ENCODE data around the gene KASH5. TPM values are rescaled to one million over a fixed set of nuclear protein-coding genes. Genes with fewer than 3 reads are reported as not detected.

KASH5 gene
- total and polyA plus RNA-seq, 2 experiments from 2014 or later = 0.44 TPM; not detected in 1

DNA sequence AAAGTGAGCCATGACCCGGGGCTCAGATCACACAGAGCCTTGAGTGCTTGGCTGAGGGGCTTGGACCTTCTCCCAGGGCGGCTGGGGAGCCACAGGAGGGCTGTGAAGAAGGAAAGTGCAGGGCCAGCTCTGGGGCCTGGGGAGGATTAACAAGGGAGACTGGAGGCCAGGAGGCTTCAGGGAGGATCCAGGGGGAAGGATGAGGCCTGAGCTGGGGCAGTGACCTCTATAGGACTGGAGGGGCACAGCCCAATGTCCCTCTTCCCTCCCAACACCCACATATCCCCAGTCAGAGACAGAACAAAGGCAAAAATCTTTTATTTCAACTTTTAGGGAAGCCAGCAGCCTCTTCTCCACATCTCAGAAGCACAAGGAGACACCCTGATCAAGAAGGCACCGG lies 57.9 kb downstream of the KASH5 start:
- DNase-seq (ENCODE audit: low spot score) (peak; percentile 31), ATAC-seq (no peak)
- Mint-ChIP-seq H3K9me3 (no peaks in the 10 kb centered on the region), H3K4me1 (peaks cover 35% of the 10 kb centered on the region), H3K27ac (peak overlapping the region; percentile 41; the same call in 1 of the 2 replicates), H3K36me3 (ENCODE audit: low read depth) (peaks cover 49% of the 10 kb centered on the region), H3K27me3 (ENCODE audit: insufficient read depth, low read depth, poor library complexity) (peaks cover 52% of the 10 kb centered on the region), H3K4me3 (no peak overlapping the region)
- Histone ChIP-seq H3K4me1 (ENCODE audit: insufficient read depth) (peaks cover 24% of the 10 kb centered on the region), H3F3A (replicated peaks; ENCODE audit: low read depth) (peaks cover 23% of the 10 kb centered on the region), H4K20me1 (replicated peaks; ENCODE audit: insufficient read depth) (peaks cover 8% of the 10 kb centered on the region; the same call in 1 of the 2 replicates), H3K4me3 (no peak overlapping the region), H3K79me2 (replicated peaks; ENCODE audit: insufficient read depth) (peaks cover 10% of the 10 kb centered on the region), H3K27ac (ENCODE audit: low read depth) (no peak overlapping the region), H3K9me2 (ENCODE audit: insufficient read depth) (no peaks in the 10 kb centered on the region), H3K4me2 (no peak overlapping the region), H3K36me3 (ENCODE audit: insufficient read depth) (peaks cover 4% of the 10 kb centered on the region; the same call in 1 of the 2 replicates), H3K27me3 (ENCODE audit: insufficient read depth) (peaks cover 9% of the 10 kb centered on the region), H2AFZ (no peak overlapping the region)
- TF ChIP-seq, protein P1, sequence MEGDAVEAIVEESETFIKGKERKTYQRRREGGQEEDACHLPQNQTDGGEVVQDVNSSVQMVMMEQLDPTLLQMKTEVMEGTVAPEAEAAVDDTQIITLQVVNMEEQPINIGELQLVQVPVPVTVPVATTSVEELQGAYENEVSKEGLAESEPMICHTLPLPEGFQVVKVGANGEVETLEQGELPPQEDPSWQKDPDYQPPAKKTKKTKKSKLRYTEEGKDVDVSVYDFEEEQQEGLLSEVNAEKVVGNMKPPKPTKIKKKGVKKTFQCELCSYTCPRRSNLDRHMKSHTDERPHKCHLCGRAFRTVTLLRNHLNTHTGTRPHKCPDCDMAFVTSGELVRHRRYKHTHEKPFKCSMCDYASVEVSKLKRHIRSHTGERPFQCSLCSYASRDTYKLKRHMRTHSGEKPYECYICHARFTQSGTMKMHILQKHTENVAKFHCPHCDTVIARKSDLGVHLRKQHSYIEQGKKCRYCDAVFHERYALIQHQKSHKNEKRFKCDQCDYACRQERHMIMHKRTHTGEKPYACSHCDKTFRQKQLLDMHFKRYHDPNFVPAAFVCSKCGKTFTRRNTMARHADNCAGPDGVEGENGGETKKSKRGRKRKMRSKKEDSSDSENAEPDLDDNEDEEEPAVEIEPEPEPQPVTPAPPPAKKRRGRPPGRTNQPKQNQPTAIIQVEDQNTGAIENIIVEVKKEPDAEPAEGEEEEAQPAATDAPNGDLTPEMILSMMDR (conservative IDR thresholded peaks at IDR 0.05; ENCODE audit: low read depth in 2 of 2) = peak in 1 of 2 experiments; percentile 21; a peak in 2 of 4 replicates
- TF ChIP-seq STAT1 (IDR thresholded peaks at IDR 0.05; ENCODE audit: unreplicated experiment) = no peak

DNA sequence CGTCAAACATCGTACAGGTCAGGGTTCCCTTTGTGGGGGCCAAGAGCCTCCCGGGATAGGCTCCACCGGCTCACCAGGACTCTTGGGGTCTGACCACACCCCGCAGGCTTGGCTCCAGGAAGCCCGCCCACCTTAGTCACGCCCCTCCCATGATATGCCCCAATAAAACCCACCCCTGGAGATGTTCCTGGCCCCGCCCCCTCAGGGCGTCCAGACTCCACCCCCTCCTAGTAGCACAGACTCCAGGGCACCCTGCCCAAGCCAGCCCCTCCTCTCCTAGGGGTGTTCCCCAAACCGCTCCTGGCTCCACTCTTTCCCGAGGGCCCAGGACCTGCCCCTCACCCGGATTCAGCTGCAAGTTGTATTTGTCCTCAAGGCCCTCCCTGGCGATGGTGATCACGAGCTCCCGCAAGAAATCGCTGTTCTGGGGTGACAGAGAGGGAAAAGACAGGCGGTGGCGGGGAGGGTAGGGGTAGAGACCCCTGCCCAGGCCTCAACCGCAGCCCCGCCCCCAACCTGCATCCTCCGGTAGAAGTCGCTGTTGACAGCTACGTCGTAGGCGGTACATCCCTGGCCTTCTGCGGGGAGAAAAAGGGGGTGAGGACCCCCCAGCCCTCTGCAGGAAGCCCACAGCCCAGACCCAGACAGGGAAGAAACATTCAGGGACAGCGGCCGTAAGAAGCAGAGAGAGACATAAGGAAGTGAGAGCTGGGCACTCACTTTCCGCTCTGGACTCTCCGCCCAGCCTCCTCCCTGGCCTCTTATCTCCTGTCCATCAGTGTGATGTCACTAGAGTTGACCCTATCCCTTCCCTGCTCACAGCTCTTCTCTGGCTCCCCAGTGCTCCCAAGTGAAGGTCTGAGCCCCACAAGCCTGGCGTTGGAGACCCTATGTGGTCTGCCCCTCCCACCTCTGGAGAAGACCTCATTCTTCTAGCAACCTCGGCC lies 59.7 kb downstream of the KASH5 start:
- Mint-ChIP-seq H3K4me3 (peak overlapping the region; percentile 54; the same call in 2 of the 3 replicates), H3K9me3 (peaks cover 6% of the 10 kb centered on the region; the same call in 2 of the 3 replicates), H3K27me3 (ENCODE audit: insufficient read depth, low read depth, poor library complexity) (peaks cover 48% of the 10 kb centered on the region), H3K27ac (no peak overlapping the region; the same call in 1 of the 2 replicates), H3K36me3 (ENCODE audit: low read depth) (peaks cover 54% of the 10 kb centered on the region), H3K4me1 (peaks cover 23% of the 10 kb centered on the region)
- Histone ChIP-seq H3K9me2 (ENCODE audit: insufficient read depth) (no peaks in the 10 kb centered on the region), H3K4me3 (peak overlapping the region; percentile 49), H3K4me1 (ENCODE audit: insufficient read depth) (peaks cover 17% of the 10 kb centered on the region; the same call in 1 of the 2 replicates), H3K36me3 (ENCODE audit: insufficient read depth) (peaks cover 4% of the 10 kb centered on the region; the same call in 1 of the 2 replicates), H3K27ac (ENCODE audit: low read depth) (no peak overlapping the region), H2AFZ (no peak overlapping the region), H3K27me3 (ENCODE audit: insufficient read depth) (no peaks in the 10 kb centered on the region), H3K4me2 (peak overlapping the region; percentile 71), H3F3A (replicated peaks; ENCODE audit: low read depth) (peaks cover 22% of the 10 kb centered on the region; the same call in 1 of the 2 replicates), H3K79me2 (replicated peaks; ENCODE audit: insufficient read depth) (peaks cover 11% of the 10 kb centered on the region), H4K20me1 (replicated peaks; ENCODE audit: insufficient read depth) (peaks cover 8% of the 10 kb centered on the region; the same call in 1 of the 2 replicates)
- DNase-seq (ENCODE audit: low spot score) (peak; percentile 97), ATAC-seq (peak; percentile 19)
- TF ChIP-seq, protein P1 (conservative IDR thresholded peaks at IDR 0.05; ENCODE audit: low read depth in 2 of 2) = peak; percentile 9 to 25; a peak in 2 of 4 replicates
- TF ChIP-seq EZH2phosphoT487 (IDR thresholded peaks at IDR 0.05; ENCODE audit: unreplicated experiment) (no peak), ZNF331 (CRISPR knock-in tag; IDR thresholded peaks at IDR 0.05; ENCODE audit: low read depth) (no peak), ZNF114 (CRISPR knock-in tag; IDR thresholded peaks at IDR 0.05) (no peak)
- TF ChIP-seq, protein P2, sequence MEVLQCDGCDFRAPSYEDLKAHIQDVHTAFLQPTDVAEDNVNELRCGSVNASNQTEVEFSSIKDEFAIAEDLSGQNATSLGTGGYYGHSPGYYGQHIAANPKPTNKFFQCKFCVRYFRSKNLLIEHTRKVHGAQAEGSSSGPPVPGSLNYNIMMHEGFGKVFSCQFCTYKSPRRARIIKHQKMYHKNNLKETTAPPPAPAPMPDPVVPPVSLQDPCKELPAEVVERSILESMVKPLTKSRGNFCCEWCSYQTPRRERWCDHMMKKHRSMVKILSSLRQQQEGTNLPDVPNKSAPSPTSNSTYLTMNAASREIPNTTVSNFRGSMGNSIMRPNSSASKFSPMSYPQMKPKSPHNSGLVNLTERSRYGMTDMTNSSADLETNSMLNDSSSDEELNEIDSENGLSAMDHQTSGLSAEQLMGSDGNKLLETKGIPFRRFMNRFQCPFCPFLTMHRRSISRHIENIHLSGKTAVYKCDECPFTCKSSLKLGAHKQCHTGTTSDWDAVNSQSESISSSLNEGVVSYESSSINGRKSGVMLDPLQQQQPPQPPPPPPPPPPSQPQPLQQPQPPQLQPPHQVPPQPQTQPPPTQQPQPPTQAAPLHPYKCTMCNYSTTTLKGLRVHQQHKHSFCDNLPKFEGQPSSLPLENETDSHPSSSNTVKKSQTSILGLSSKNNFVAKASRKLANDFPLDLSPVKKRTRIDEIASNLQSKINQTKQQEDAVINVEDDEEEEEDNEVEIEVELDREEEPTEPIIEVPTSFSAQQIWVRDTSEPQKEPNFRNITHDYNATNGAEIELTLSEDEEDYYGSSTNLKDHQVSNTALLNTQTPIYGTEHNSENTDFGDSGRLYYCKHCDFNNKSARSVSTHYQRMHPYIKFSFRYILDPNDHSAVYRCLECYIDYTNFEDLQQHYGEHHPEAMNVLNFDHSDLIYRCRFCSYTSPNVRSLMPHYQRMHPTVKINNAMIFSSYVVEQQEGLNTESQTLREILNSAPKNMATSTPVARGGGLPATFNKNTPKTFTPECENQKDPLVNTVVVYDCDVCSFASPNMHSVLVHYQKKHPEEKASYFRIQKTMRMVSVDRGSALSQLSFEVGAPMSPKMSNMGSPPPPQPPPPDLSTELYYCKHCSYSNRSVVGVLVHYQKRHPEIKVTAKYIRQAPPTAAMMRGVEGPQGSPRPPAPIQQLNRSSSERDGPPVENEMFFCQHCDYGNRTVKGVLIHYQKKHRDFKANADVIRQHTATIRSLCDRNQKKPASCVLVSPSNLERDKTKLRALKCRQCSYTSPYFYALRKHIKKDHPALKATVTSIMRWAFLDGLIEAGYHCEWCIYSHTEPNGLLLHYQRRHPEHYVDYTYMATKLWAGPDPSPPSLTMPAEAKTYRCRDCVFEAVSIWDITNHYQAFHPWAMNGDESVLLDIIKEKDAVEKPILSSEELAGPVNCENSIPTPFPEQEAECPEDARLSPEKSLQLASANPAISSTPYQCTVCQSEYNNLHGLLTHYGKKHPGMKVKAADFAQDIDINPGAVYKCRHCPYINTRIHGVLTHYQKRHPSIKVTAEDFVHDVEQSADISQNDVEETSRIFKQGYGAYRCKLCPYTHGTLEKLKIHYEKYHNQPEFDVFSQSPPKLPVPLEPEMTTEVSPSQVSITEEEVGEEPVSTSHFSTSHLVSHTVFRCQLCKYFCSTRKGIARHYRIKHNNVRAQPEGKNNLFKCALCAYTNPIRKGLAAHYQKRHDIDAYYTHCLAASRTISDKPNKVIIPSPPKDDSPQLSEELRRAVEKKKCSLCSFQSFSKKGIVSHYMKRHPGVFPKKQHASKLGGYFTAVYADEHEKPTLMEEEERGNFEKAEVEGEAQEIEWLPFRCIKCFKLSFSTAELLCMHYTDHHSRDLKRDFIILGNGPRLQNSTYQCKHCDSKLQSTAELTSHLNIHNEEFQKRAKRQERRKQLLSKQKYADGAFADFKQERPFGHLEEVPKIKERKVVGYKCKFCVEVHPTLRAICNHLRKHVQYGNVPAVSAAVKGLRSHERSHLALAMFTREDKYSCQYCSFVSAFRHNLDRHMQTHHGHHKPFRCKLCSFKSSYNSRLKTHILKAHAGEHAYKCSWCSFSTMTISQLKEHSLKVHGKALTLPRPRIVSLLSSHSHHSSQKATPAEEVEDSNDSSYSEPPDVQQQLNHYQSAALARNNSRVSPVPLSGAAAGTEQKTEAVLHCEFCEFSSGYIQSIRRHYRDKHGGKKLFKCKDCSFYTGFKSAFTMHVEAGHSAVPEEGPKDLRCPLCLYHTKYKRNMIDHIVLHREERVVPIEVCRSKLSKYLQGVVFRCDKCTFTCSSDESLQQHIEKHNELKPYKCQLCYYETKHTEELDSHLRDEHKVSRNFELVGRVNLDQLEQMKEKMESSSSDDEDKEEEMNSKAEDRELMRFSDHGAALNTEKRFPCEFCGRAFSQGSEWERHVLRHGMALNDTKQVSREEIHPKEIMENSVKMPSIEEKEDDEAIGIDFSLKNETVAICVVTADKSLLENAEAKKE (CRISPR knock-in tag; IDR thresholded peaks at IDR 0.05) = no peak

Measured in GM23338 (cell line).